ENCODE results near the gene PET100.

PET100 gene

GRCh38 chr19:7602240-7602934, 27.2 kb upstream of the PET100 start:
- no peaks in the 10 kb centered on the region for H3K4me1 ChIP-seq (ENCODE audit: control insufficient read depth in 2 of 2, insufficient read depth in 2 of 2, low read length in 2 of 2)
- no peaks in the 10 kb centered on the region for H3K9me3 ChIP-seq (ENCODE audit: control insufficient read depth in 2 of 2, low read length in 2 of 2)
- no peak overlapping the region for H3K9ac ChIP-seq (ENCODE audit: low read depth in 1 of 2, low read length in 2 of 2)
- no peak overlapping the region for H3K4me3 ChIP-seq (ENCODE audit: low read length in 2 of 2)
- no peak overlapping the region for H3K27ac ChIP-seq (ENCODE audit: low read depth in 2 of 2, low read length in 2 of 2)
- no peaks in the 10 kb centered on the region for H3K27me3 ChIP-seq (ENCODE audit: control insufficient read depth in 2 of 2, insufficient read depth in 2 of 2, low read length in 2 of 2)
- H3K36me3 ChIP-seq (ENCODE audit: control insufficient read depth in 2 of 2, insufficient read depth in 2 of 2, low read length in 2 of 2), result peaks cover 0 to 8% of the 10 kb centered on the region in 2 donors

DNA sequence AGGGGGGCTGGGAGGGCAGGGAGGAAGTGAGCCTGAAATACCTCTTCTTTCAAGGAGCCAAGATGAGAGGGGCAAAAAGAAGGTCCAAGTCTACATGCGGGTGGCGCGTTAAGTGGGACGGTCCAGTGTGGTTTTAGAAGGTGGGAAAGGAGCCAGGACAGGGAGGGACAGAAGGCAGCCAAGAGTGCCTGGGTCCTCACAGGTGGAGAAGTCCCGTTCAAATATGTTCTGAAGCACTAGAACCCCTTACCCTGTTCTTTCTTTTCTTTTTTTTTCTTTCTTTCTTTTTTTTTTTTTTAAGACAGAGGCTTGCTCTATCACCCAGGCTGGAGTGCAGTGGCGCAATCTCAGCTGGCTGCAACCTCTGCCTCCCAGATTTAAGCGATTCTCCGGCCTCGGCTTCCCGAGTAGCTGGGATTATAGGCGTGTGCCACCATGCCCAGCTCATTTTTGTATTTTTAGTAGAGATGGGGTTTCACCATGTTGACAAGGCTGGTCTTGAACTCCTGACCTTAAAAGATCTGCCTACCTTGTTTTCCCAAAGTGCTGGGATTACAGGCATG, 26.6 kb upstream of the PET100 start:
- Histone ChIP-seq H3K27me3 (ENCODE audit: control insufficient read depth in 2 of 2, insufficient read depth in 2 of 2, low read length in 2 of 2) (no peaks in the 10 kb centered on the region), H3K36me3 (ENCODE audit: control insufficient read depth in 2 of 2, insufficient read depth in 2 of 2, low read length in 2 of 2) (peaks cover 2 to 8% of the 10 kb centered on the region in 2 donors), H3K4me1 (ENCODE audit: control insufficient read depth in 2 of 2, insufficient read depth in 2 of 2, low read length in 2 of 2) (no peaks in the 10 kb centered on the region), H3K27ac (ENCODE audit: low read depth in 2 of 2, low read length in 2 of 2) (no peak overlapping the region), H3K4me3 (ENCODE audit: low read length in 2 of 2) (no peak overlapping the region), H3K9ac (ENCODE audit: low read depth in 1 of 2, low read length in 2 of 2) (no peak overlapping the region), H3K9me3 (ENCODE audit: control insufficient read depth in 2 of 2, low read length in 2 of 2) (no peaks in the 10 kb centered on the region)

DNA sequence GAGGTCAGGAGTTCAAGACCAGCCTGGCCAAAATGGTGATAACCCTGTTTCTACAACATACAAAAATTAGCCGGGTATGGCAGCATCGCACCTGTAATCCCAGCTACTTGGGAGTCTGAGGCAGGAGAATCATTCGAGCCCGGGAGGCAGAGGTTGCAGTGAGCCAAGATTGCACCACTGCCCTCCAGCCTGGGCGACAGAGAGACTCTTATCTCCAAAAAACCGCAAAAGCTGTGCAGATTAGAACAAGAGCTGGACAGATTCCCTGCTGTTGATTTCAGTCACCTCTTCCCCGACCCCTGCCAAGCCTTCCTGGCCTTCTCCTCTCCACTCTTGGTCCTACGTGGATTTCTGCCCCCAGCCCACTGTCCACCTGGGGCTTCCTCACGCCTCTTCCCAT, 25.7 kb upstream of the PET100 start:
- Histone ChIP-seq H3K4me3 (ENCODE audit: low read length in 2 of 2) (no peak overlapping the region), H3K9ac (ENCODE audit: low read depth in 1 of 2, low read length in 2 of 2) (no peak overlapping the region), H3K27me3 (ENCODE audit: control insufficient read depth in 2 of 2, insufficient read depth in 2 of 2, low read length in 2 of 2) (no peaks in the 10 kb centered on the region), H3K36me3 (ENCODE audit: control insufficient read depth in 2 of 2, insufficient read depth in 2 of 2, low read length in 2 of 2) (peaks cover 5 to 10% of the 10 kb centered on the region in 2 donors), H3K9me3 (ENCODE audit: control insufficient read depth in 2 of 2, low read length in 2 of 2) (no peaks in the 10 kb centered on the region), H3K27ac (ENCODE audit: low read depth in 2 of 2, low read length in 2 of 2) (no peak overlapping the region), H3K4me1 (ENCODE audit: control insufficient read depth in 2 of 2, insufficient read depth in 2 of 2, low read length in 2 of 2) (no peaks in the 10 kb centered on the region)

GRCh38 chr19:7605490-7606222, 23.9 kb upstream of the PET100 start:
- H3K36me3 ChIP-seq (ENCODE audit: control insufficient read depth in 2 of 2, insufficient read depth in 2 of 2, low read length in 2 of 2), result peaks cover 14 to 17% of the 10 kb centered on the region in 2 donors
- no peak overlapping the region for H3K4me3 ChIP-seq (ENCODE audit: low read length in 2 of 2)
- no peaks in the 10 kb centered on the region for H3K4me1 ChIP-seq (ENCODE audit: control insufficient read depth in 2 of 2, insufficient read depth in 2 of 2, low read length in 2 of 2)
- no peaks in the 10 kb centered on the region for H3K9me3 ChIP-seq (ENCODE audit: control insufficient read depth in 2 of 2, low read length in 2 of 2)
- no peaks in the 10 kb centered on the region for H3K27me3 ChIP-seq (ENCODE audit: control insufficient read depth in 2 of 2, insufficient read depth in 2 of 2, low read length in 2 of 2)
- H3K27ac ChIP-seq (ENCODE audit: low read depth in 2 of 2, low read length in 2 of 2), result no peak overlapping the region
- no peak overlapping the region for H3K9ac ChIP-seq (ENCODE audit: low read depth in 1 of 2, low read length in 2 of 2)

DNA sequence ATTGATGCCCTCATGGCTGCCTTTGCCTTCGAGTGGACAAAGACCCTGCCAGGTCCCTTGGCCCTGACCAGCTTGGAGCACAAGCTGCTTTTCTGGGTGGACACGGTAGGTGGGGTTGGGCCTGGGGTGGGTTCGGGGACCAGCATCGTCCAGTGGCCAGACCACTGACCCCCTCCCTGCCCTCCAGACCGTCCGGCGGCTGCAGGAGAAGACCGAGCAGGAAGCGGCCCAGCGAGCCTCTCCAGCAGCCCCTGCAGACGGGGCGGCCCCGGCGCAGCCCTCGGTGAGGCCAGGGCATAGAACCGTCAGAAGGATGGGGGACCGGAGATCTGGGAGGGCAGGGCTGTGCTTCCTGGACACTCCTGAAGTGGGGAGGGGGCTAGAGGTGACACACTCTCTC, 23.3 kb upstream of the PET100 start:
- H3K27ac ChIP-seq (ENCODE audit: low read depth in 2 of 2, low read length in 2 of 2), result no peak overlapping the region
- H3K36me3 ChIP-seq (ENCODE audit: control insufficient read depth in 2 of 2, insufficient read depth in 2 of 2, low read length in 2 of 2), result peaks cover 19 to 21% of the 10 kb centered on the region in 2 donors
- H3K4me3 ChIP-seq (ENCODE audit: low read length in 2 of 2), result no peak overlapping the region
- no peak overlapping the region for H3K9ac ChIP-seq (ENCODE audit: low read depth in 1 of 2, low read length in 2 of 2)
- H3K9me3 ChIP-seq (ENCODE audit: control insufficient read depth in 2 of 2, low read length in 2 of 2), result no peaks in the 10 kb centered on the region
- H3K4me1 ChIP-seq (ENCODE audit: control insufficient read depth in 2 of 2, insufficient read depth in 2 of 2, low read length in 2 of 2), result no peaks in the 10 kb centered on the region
- no peaks in the 10 kb centered on the region for H3K27me3 ChIP-seq (ENCODE audit: control insufficient read depth in 2 of 2, insufficient read depth in 2 of 2, low read length in 2 of 2)

GRCh38 chr19:7607212-7607873, 22.2 kb upstream of the PET100 start:
- no peak overlapping the region for H3K9ac ChIP-seq (ENCODE audit: low read depth in 1 of 2, low read length in 2 of 2)
- H3K9me3 ChIP-seq (ENCODE audit: control insufficient read depth in 2 of 2, low read length in 2 of 2), result no peaks in the 10 kb centered on the region
- no peak overlapping the region for H3K4me3 ChIP-seq (ENCODE audit: low read length in 2 of 2)
- no peaks in the 10 kb centered on the region for H3K27me3 ChIP-seq (ENCODE audit: control insufficient read depth in 2 of 2, insufficient read depth in 2 of 2, low read length in 2 of 2)
- no peak overlapping the region for H3K27ac ChIP-seq (ENCODE audit: low read depth in 2 of 2, low read length in 2 of 2)
- peaks cover 20 to 21% of the 10 kb centered on the region in 2 donors for H3K36me3 ChIP-seq (ENCODE audit: control insufficient read depth in 2 of 2, insufficient read depth in 2 of 2, low read length in 2 of 2)
- no peaks in the 10 kb centered on the region for H3K4me1 ChIP-seq (ENCODE audit: control insufficient read depth in 2 of 2, insufficient read depth in 2 of 2, low read length in 2 of 2)

- H3K4me1 ChIP-seq (ENCODE audit: control insufficient read depth in 2 of 2, insufficient read depth in 2 of 2, low read length in 2 of 2), result no peaks in the 10 kb centered on the region
- no peaks in the 10 kb centered on the region for H3K27me3 ChIP-seq (ENCODE audit: control insufficient read depth in 2 of 2, insufficient read depth in 2 of 2, low read length in 2 of 2)
- H3K9ac ChIP-seq (ENCODE audit: low read depth in 1 of 2, low read length in 2 of 2), result no peak overlapping the region
- peaks cover 20 to 21% of the 10 kb centered on the region in 2 donors for H3K36me3 ChIP-seq (ENCODE audit: control insufficient read depth in 2 of 2, insufficient read depth in 2 of 2, low read length in 2 of 2)
- H3K9me3 ChIP-seq (ENCODE audit: control insufficient read depth in 2 of 2, low read length in 2 of 2), result no peaks in the 10 kb centered on the region
- no peak overlapping the region for H3K27ac ChIP-seq (ENCODE audit: low read depth in 2 of 2, low read length in 2 of 2)
- H3K4me3 ChIP-seq (ENCODE audit: low read length in 2 of 2), result no peak overlapping the region
These were observed 21.6 kb upstream of the PET100 start for GRCh38 chr19:7607874-7608560.

- Histone ChIP-seq H3K9ac (ENCODE audit: low read depth in 1 of 2, low read length in 2 of 2) (no peak overlapping the region), H3K27me3 (ENCODE audit: control insufficient read depth in 2 of 2, insufficient read depth in 2 of 2, low read length in 2 of 2) (no peaks in the 10 kb centered on the region), H3K27ac (ENCODE audit: low read depth in 2 of 2, low read length in 2 of 2) (no peak overlapping the region), H3K4me3 (ENCODE audit: low read length in 2 of 2) (no peak overlapping the region), H3K4me1 (ENCODE audit: control insufficient read depth in 2 of 2, insufficient read depth in 2 of 2, low read length in 2 of 2) (no peaks in the 10 kb centered on the region), H3K9me3 (ENCODE audit: control insufficient read depth in 2 of 2, low read length in 2 of 2) (no peaks in the 10 kb centered on the region), H3K36me3 (ENCODE audit: control insufficient read depth in 2 of 2, insufficient read depth in 2 of 2, low read length in 2 of 2) (peaks cover 20% of the 10 kb centered on the region in 2 donors)
These were observed 18.9 kb upstream of the PET100 start for GRCh38 chr19:7610491-7611240.

DNA sequence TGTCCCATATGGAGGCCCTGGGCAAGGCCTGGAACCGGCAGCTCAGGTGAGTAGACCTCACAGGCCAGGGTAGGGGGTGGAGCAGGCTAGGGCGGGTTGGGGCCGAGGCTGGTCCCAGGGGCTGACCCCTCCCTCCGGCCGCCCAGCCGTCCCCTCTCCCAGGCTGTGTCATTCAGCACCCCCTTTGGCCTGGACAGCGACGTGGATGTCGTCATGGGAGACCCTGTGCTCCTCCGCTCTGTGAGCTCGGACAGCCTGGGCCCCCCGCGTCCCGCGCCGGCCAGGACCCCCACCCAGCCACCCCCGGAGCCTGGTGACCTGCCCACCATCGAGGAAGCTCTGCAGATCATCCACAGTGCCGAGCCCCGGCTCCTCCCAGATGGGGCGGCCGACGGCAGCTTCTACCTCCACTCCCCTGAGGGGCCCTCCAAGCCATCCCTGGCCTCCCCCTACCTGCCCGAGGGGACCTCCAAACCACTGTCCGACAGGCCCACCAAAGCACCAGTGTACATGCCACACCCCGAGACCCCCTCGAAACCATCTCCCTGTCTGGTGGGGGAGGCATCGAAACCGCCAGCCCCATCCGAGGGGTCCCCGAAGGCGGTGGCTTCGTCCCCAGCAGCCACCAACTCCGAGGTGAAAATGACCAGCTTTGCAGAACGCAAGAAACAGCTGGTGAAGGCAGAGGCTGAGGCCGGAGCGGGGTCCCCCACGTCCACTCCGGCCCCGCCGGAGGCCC, 17.9 kb upstream of the PET100 start:
- Histone ChIP-seq H3K27ac (ENCODE audit: low read depth in 2 of 2, low read length in 2 of 2) (no peak overlapping the region), H3K9ac (ENCODE audit: low read depth in 1 of 2, low read length in 2 of 2) (no peak overlapping the region), H3K27me3 (ENCODE audit: control insufficient read depth in 2 of 2, insufficient read depth in 2 of 2, low read length in 2 of 2) (no peaks in the 10 kb centered on the region), H3K4me1 (ENCODE audit: control insufficient read depth in 2 of 2, insufficient read depth in 2 of 2, low read length in 2 of 2) (no peaks in the 10 kb centered on the region), H3K4me3 (ENCODE audit: low read length in 2 of 2) (no peak overlapping the region), H3K36me3 (ENCODE audit: control insufficient read depth in 2 of 2, insufficient read depth in 2 of 2, low read length in 2 of 2) (peaks cover 17 to 23% of the 10 kb centered on the region in 2 donors), H3K9me3 (ENCODE audit: control insufficient read depth in 2 of 2, low read length in 2 of 2) (no peaks in the 10 kb centered on the region)
